Nucleus accumbens (tissue), 56 donors: ENCODE data around the gene LTB4R2.

Experiments
- DNase-seq, 56 donors: peaks; one replicate each; lab custom pipeline; 2025; lab: John Stamatoyannopoulos, UW

Gene LTB4R2

DNA sequence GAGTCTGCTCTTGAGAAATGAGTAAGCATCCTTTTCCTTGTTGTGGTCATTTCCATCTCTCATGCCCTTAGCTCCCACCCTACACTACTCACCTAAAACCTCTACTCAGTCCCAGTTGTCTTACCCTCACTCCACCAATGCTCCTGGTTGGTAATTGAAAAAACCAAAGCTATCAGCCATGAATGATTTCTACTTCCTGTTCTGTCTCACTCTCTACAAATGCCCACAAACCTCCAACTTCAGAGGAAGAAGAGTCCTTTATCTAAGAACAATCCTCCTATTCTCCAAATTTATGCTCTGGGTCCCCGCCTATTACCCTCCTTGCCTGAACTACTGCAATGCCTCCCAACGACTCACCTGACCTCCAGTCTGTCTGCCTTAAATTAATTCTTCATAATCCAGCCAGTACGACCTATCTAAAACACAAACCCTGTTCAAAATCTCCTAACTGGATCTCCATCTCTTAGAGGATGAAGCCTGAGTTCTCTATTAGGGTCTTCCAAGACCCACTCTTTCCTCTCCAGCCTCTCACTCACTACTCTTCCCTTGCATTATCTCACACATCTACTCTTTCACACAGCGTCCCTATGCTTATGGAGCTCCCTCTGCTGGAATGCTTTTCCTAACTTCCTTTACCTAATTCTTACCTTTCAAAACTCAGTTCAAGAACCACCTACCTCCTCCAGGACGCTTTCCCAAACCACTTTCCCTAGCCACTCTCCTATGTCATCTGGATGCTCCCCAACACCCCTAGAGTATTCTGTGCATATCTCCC is 12.6 kb upstream of the LTB4R2 start:
- DNase-seq, result no peak

DNA sequence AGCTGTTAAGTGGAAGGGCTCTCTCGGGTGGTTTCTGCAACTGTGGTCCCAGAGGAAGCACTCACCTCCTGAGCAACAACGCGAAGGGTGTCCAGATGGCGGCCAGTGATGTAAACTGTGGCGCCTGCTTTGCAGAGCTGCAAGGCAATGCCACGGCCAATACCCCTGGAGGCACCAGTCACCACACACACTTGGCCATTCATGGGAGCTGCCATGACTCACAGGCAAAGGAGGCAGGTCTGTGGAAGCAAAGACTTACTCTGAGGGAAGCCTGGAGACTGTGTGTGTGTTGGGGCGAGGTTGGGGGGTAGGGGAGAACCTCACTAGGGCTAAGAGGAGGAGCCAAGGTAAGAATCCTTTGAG is 11.1 kb upstream of the LTB4R2 start:
- peak in 1 of 56 donors; percentile 29 for DNase-seq

DNA sequence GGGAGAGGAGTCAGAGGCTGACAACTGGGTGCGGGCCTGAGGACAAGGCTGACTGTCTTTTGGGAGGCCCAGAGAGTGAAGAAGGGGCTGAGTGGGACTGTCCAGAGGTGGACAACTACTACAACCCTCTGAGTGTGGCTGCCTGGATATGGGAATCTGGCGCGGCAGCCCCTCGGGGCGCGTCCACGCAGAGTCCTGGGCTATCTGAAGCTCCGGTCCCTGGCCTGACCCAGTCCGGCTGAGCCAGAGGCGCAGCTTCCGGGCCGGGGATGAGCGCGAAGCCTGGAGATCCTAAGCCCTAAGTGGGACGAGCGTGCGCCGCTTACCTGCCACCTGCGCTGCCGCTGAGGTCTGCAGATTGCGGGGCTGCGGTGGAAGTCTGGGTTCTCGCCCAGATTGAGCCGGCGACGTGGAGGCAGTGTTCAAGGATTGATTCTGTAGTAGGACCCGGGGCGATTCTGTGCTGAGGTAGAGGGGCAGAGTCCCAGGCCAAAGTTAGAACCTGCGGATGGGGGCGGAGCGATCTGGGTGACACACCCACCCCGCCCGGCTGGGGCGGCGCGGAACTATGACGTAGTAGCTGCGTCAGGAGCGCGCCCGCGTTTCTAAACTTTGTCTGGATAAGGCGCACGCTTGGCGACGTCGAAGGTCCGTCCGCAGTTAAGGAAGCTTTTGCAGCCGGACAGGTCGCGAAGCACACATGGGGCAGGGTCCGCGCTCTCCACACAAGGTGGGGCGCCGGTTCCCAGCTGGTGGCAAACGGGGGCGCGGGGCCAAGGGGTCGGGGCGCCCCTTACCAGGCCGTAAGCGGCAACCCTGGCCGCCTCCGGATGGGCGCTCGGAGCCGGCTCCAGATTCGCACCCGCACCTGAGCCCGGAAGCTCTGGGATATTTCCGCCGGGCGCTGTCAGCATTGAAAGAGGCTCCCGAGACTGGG is 10.4 kb upstream of the LTB4R2 start, which contains the start of the genes DHRS1 and NOP9:
TSS of gene DHRS1 (minus strand) at position 526 of the 937 bp plus-strand sequence. CDS start 674 bp downstream, outside the sequence.
TSS of gene NOP9 (plus strand) at position 596 of the 937 bp plus-strand sequence. CDS start at position 701, 105 bp downstream.
- peak in 55 of 56 donors; percentile 43 to 93 (median 80) for DNase-seq

DNA sequence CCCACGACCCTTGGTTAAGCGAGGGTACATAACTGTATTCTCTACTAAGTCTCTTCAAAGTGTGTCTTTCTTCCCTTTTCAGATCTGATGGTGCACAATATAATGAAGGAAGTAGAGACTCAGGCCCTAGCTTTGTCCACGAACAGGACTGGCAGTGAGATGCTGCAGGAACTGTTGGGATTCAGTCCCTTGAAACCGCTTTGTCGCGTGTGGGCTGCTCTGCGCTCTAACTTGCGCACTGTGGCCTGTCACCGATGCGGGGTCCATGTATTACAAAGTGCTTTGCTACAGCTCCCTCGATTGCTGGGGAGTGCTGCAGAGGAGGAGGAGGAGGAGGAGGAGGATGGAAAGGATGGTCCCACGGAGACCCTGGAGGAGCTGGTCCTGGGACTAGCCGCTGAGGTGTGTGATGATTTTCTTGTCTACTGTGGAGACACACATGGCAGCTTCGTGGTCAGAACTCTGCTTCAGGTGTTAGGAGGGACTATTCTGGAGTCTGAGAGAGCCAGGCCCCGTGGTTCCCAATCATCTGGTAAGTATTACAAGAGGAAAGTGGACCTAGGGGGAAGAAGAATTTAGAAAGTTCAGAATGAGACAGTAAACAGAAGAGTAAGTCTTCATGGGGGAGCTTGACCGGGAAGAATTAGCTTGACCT is 9.5 kb upstream of the LTB4R2 start:
- no peak for DNase-seq

DNA sequence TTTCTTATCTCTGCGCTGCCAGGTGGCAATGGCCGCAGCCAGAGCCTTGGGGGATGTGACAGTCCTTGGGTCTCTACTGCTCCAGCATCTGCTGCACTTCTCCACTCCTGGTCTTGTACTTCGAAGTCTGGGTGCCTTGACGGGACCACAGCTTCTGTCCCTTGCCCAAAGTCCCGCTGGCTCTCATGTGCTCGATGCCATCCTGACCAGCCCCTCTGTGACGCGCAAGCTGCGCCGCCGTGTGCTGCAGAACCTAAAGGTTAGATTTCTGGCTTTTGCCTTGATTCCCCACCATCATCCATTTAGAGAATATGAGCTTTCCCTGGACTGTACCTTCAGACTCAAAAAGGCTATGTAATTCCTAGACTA is 5.9 kb upstream of the LTB4R2 start:
- DNase-seq, result no peak

DNA sequence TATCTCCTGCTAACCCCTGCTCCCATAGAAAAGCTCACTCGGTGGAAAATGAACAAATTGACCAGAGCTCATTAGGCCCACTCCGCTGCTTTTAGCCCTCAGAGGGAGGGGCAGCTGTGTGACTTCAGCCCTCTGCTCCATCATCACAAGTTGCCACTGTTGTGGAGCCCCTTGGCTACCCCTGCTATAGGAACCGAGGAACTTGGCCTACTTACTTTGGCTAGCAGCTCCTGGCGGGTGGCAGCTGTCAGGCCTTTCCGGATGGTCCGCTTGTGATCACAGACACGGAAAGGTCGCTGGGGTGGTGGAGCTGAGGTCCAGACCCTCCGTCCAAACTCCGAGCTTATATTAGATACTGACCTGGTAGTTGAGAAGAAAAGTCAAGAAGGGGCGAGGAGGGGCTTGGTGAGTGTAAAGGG is 2.8 kb upstream of the LTB4R2 start:
- DNase-seq, result no peak

DNA sequence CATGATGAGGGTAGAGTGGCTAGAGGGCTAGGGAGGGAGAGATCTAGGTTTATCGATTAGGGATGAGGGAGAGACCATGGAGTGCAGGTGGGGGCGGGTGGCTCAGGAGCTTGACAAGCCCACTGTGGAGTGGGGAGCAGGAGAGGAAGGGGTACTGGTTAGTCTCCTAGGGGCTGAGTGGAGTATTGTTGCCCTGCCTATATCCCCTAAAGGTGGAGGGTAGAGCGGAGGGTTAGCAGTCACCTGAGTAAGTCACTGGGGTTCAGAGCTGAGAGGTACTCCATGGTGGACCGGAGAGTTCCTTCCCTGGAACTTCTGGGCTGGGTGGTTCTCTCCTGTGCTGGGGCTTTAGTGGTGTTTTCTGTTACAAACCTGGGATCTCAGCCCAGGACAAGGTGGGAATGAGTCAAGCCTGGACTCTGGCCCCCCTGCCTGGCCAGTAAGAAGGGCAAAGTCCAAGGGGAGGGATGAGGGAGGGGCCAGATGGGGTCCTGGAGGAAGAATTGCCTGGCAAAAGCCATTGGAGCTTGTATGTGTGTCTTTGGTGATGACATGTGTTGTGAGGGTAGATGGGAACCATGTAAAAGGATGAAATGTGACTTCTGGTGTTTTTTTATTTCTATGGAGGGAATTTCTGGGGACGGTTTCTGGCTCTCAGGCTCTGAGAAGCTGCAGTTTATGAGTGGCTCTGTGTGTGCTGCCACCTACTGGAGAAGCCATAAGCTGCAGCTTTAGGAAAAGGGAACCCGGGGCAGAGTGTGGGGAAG is 2.2 kb upstream of the LTB4R2 start, which contains the start of gene CIDEB:
TSS of gene CIDEB (minus strand) at position 403 of the 767 bp plus-strand sequence. CDS start at position 284, 119 bp downstream.
- DNase-seq, result peak in 32 of 56 donors; percentile 2 to 79 (median 22)

DNA sequence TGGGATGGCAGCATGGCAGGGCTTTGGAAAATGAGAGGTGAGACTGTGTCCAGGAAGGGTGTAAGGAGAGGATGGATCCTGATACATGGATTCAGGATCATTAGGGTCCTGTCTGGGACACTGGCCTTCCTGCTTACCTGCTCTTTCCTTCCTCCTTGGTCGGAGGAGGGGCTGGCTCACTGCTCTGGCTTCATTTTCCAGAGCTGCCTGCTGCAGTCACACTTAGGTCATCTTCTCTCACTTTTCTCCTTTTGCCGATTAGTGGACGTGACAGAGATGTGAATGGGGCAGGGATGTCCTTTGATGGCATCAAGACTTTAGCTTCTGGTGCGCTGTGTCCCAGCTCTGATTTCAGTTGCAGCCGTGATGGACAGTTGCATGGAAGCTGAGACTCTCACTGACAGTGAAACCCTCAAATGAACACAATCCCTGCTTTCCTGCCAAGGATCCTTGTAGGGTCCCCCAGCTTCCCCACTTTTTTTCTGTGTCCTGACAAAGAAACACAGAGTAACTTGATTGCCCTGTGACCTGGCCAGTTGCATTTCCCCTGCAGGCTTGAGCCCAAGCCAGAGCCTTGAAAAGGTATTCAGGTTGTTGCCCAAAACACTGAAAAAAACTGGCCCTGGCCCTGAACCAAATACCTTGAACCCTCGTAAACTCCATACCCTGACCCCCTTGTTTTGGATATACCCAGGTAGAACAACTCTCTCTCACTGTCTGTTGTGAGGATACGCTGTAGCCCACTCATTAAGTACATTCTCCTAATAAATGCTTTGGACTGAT is 1.4 kb upstream of the LTB4R2 start:
- DNase-seq, result peak in 3 of 56 donors; percentile 7 to 23 (median 12)

DNA sequence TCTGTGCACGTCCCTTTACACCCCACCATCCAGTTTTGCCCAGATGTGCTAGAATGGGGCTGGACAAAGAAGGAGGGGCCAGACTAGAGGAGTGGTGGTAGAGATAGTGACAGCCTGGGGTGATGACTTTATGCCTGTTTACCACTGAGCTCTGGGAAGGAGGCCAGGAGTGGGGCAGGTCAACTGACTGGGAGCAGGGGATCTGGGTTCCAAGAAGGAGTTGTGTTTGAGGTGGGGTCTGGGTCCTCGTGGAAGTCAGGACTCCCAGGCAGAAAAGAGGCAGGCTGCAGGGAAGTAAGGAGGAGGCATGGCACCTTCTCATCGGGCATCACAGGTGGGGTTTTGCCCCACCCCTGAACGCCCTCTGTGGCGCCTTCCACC is 315 bp downstream of the LTB4R2 start:
- DNase-seq, result no peak

DNA sequence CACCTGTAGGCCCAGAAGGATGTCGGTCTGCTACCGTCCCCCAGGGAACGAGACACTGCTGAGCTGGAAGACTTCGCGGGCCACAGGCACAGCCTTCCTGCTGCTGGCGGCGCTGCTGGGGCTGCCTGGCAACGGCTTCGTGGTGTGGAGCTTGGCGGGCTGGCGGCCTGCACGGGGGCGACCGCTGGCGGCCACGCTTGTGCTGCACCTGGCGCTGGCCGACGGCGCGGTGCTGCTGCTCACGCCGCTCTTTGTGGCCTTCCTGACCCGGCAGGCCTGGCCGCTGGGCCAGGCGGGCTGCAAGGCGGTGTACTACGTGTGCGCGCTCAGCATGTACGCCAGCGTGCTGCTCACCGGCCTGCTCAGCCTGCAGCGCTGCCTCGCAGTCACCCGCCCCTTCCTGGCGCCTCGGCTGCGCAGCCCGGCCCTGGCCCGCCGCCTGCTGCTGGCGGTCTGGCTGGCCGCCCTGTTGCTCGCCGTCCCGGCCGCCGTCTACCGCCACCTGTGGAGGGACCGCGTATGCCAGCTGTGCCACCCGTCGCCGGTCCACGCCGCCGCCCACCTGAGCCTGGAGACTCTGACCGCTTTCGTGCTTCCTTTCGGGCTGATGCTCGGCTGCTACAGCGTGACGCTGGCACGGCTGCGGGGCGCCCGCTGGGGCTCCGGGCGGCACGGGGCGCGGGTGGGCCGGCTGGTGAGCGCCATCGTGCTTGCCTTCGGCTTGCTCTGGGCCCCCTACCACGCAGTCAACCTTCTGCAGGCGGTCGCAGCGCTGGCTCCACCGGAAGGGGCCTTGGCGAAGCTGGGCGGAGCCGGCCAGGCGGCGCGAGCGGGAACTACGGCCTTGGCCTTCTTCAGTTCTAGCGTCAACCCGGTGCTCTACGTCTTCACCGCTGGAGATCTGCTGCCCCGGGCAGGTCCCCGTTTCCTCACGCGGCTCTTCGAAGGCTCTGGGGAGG is 985 bp downstream of the LTB4R2 start, which contains the start of gene LTB4R:
TSS of gene LTB4R (plus strand) at position 857 of the 959 bp plus-strand sequence. CDS start 4,150 bp downstream, outside the sequence.
- DNase-seq, result peak in 44 of 56 donors; percentile 15 to 77 (median 54)

DNA sequence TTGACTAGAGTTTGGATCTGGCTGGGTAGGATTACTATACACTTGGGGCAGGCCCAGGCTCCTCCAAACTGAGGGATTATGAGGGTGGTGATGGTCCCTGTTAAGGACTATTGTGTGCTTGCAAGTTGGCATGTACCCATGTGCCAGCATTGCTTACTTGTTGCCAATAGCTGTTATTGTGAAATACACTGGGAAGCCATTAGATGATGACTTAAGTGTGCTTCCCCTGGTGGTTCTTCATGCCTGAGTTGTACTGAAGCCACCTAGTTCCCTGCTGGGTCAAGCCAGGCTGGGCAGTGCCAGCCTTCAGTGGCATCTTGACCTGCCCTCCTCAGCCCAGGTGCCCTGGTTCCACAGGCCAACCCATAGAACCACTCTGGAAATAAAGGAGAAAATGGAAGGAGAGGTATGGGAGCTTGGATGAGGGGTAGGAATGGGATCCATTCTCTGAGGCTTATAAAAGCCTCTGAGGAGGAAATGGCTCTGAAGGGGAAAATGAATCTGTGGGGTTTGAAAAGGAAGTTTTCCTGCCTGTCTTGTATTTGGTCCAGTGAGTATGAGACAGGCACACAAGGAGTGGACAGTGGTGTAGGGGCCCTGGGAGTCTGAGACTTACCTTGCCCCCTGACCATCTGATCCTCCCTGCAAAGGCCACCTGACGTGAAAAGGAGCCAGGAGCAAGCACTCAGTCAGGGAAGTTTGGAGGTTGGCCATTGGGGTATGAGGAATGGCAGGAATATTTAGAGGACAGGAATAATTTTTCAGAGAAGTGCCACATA is 2.1 kb downstream of the LTB4R2 start:
- DNase-seq, result no peak

DNA sequence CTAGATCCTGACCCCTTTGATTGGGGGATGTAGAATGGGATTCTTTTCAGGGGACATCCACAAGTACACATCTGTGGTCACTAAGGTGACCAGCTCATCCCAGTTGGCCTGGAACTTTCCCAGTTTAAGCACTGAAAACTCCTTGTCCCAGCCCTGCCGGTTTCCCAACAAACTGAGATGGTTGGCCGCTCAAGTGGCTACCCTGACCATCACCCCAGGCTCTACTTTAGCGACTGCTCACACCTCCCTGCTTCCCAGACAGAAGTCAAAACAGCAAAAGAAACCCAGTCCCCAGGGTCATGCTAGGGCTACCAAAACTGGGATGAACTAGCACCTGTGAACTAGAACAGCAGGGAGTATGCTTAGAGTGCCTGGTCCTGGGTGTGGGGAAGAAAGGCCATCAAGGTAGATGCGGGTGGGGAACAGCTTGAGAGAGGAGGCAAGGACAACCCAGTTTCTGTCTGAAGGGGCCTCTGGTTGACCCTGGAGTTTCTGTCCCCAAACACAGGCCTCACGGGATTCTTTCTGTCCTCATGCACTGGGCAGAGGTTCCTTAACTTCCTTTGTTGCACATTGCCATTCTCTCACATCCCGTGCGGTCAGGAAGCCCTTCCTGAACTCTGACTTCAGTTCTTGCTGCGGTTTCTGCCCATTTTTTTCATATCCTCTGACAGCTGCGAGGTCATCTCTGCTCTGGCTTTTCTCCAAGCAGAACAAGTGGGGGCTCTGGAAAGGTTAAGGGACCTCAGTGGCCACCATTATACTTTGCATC is 3.0 kb downstream of the LTB4R2 start:
- no peak for DNase-seq

DNA sequence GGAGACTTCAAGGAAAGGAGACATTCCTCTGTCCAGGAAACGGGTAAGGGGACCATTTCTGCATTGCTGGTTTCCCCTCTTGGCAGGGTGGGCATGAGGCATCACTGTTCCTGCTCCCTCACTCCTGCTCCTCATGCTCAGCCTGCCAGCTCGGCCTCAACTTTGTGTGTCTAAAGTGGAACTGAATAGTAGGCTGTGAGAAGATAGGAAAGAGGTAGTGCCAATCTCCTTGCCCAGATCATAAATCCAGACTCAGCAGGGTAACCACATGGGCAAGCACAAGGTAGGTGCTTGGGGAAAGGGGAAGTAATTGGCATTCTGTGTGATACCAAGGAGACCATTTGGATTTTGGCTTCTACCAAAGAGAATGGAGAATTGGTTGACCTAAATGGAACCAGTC is 4.0 kb downstream of the LTB4R2 start:
- no peak for DNase-seq

DNA sequence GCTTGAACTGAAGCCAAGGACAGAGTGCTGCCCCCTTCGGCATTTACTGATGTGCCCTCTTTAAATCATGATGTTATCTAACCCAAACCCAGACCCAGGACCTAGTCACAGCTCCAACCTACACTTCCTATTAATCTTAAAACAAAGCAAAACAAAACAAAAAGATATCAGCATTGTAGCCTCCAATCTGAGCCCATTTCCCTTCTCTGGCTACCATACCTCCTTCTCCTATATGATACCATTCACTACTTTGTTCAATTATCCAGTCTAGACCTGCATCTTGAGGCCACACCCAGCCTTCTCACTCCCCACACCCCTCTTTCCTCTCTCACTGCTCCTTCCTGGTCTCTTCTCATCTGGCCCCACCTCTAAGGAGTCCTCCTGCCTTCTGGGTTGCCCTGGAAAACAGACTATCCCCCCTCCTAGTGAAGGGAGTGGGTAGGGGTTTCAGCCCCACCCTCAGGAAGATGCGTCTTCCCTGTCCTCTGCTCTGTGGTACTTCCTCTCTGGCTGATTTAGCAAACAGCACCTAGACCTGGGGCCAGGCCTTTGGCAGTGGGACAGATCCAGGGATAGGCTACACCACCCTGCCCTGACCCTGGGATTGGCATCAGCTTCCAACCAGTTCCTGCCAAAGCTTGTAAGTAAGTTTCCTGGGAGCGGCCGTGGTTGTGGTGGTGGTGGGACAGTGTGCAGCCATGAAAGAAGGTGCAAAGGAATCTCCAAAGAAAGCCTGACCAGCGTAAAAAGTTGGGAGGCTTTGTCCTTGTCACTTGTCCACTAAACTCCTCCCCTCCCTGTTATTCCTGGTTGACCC is 4.6 kb downstream of the LTB4R2 start:
- DNase-seq, result no peak

DNA sequence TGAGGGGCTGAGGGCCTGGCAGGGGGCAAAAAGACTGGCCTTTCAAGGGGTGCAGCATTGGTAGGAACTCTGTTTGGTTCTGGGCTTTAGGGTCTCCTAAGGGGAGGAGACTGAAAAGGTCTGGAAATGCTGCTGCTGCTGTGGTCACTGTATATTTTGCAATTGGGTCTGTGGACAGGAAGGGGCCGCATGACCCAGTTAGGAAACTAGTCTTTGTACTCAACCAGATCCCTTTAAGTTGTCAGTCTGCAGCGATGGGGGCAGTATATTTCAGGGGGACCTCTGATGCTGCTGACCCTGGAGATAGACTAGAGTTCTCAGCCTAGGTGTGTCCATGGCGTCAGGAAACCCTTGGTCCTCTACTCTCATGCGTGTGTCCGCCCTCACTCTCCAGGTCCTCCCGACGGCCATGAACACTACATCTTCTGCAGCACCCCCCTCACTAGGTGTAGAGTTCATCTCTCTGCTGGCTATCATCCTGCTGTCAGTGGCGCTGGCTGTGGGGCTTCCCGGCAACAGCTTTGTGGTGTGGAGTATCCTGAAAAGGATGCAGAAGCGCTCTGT is 5.4 kb downstream of the LTB4R2 start:
- no peak for DNase-seq
